ENCODE data around the gene RAB11FIP2.

RAB11FIP2 gene

GRCh38 chr10:117980755-117981702 is 65.7 kb downstream of the RAB11FIP2 start:
- TF ChIP-seq SIN3A (IDR thresholded peaks at IDR 0.05; ENCODE audit: borderline replicate concordance, insufficient read depth, low read length) (no peak), REST (IDR thresholded peaks at IDR 0.05; ENCODE audit: insufficient read depth in 1 of 2, low read depth in 2 of 2, low read length in 2 of 2) (no peak), POLR2AphosphoS5 (IDR thresholded peaks at IDR 0.05; ENCODE audit: low read depth, low read length) (no peak)

- TF ChIP-seq FOXP2 (optimal IDR thresholded peaks at IDR 0.05; ENCODE audit: borderline replicate concordance, extremely low read depth, extremely low read length, insufficient read depth) (no peak), SIN3A (IDR thresholded peaks at IDR 0.05; ENCODE audit: borderline replicate concordance, insufficient read depth, low read length) (no peak), TAF1 (IDR thresholded peaks at IDR 0.05; ENCODE audit: borderline replicate concordance, insufficient read depth, low read length) (no peak)
Observed at GRCh38 chr10:117980216-117980615, 66.5 kb downstream of the RAB11FIP2 start.

- TF ChIP-seq REST (IDR thresholded peaks at IDR 0.05; ENCODE audit: insufficient read depth in 1 of 2, low read depth in 2 of 2, low read length in 2 of 2) (no peak), FOXP2 (optimal IDR thresholded peaks at IDR 0.05; ENCODE audit: borderline replicate concordance, extremely low read depth, extremely low read length, insufficient read depth) (no peak), POLR2AphosphoS5 (IDR thresholded peaks at IDR 0.05; ENCODE audit: low read depth, low read length) (no peak), SIN3A (IDR thresholded peaks at IDR 0.05; ENCODE audit: borderline replicate concordance, insufficient read depth, low read length) (no peak), TAF1 (IDR thresholded peaks at IDR 0.05; ENCODE audit: borderline replicate concordance, insufficient read depth, low read length) (no peak)
Observed at GRCh38 chr10:117972168-117972837, 74.4 kb downstream of the RAB11FIP2 start.

GRCh38 chr10:117970962-117971361 is 75.8 kb downstream of the RAB11FIP2 start:
- TF ChIP-seq REST (IDR thresholded peaks at IDR 0.05; ENCODE audit: insufficient read depth in 1 of 2, low read depth in 2 of 2, low read length in 2 of 2): no peak
- no peak for TF ChIP-seq TAF1 (IDR thresholded peaks at IDR 0.05; ENCODE audit: borderline replicate concordance, insufficient read depth, low read length)
- no peak for TF ChIP-seq SIN3A (IDR thresholded peaks at IDR 0.05; ENCODE audit: borderline replicate concordance, insufficient read depth, low read length)
- no peak for TF ChIP-seq FOXP2 (optimal IDR thresholded peaks at IDR 0.05; ENCODE audit: borderline replicate concordance, extremely low read depth, extremely low read length, insufficient read depth)

DNA sequence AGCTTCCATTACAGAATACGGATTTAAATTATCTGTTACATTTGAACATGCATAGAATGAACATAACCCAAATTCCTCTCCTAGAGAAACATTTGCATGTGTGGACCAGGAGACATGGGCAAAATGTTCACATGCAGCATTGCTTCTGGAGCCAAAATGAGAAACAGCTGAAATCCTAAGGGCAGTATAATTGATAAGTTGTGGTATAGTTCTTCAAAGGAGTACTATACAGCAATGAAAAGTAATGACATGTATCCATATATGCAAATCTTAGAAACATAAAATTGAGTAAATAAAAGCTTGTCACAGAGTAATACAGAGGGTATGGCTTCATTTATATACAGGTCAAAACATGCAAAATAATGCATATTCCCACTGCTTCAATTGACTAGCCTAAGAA is 77.1 kb downstream of the RAB11FIP2 start:
- TF ChIP-seq FOXP2 (optimal IDR thresholded peaks at IDR 0.05; ENCODE audit: borderline replicate concordance, extremely low read depth, extremely low read length, insufficient read depth) (no peak), TAF1 (IDR thresholded peaks at IDR 0.05; ENCODE audit: borderline replicate concordance, insufficient read depth, low read length) (no peak), REST (IDR thresholded peaks at IDR 0.05; ENCODE audit: insufficient read depth in 1 of 2, low read depth in 2 of 2, low read length in 2 of 2) (no peak), POLR2AphosphoS5 (IDR thresholded peaks at IDR 0.05; ENCODE audit: low read depth, low read length) (no peak)
